ENCODE results near the gene CNTNAP1.
"Not testable (repeated sequence)": the region's sequence is repeated elsewhere in the genome, so short reads cannot be mapped to it uniquely, and the experiment has no call there.

Gene CNTNAP1

GRCh38 chr17:42686520-42687128 is 4.3 kb downstream of the CNTNAP1 start:
- DNase-seq = no peak

GRCh38 chr17:42687707-42688320 is 5.5 kb downstream of the CNTNAP1 start:
- DNase-seq = no peak

GRCh38 chr17:42690596-42690995 is 8.3 kb downstream of the CNTNAP1 start:
- no peak for DNase-seq

DNA sequence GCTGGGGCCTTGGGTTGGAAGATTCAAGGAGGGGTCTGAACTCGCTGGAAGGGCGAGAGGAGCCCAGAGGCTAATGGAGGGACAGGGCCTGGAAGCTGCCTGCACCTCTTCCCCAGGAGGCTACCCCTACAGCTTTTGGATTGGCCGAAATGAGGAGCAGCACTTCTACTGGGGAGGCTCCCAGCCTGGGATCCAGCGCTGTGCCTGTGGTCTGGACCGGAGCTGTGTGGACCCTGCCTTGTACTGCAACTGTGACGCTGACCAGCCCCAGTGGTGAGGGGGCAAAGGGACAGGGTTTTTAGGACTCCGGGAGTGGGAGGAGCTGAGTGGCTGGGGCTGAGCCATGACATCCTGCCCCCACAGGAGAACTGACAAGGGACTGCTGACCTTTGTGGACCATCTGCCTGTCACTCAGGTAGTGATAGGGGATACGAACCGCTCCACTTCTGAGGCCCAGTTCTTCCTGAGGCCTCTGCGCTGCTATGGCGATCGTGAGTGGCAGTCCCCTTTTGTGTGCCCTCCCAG is 8.8 kb downstream of the CNTNAP1 start:
- no peak for DNase-seq

DNA sequence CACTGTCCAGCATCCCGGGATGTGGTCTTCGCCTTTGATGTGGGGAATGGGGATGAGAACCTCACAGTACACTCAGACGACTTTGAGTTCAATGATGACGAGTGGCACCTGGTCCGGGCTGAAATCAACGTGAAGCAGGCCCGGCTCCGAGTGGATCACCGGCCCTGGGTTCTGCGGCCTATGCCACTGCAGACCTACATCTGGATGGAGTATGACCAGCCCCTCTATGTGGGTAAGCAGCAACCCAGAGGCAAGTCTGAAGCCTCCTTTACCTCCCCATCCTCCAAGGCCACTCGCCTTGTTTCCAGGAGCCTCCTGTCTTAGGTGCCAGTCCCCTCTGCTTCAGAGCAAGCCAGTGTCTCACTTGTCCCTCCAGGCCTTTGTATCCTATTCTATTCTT is 10.2 kb downstream of the CNTNAP1 start:
- no peak for DNase-seq

- no peak for DNase-seq
These were observed 12.2 kb downstream of the CNTNAP1 start for GRCh38 chr17:42694524-42694923.

DNA sequence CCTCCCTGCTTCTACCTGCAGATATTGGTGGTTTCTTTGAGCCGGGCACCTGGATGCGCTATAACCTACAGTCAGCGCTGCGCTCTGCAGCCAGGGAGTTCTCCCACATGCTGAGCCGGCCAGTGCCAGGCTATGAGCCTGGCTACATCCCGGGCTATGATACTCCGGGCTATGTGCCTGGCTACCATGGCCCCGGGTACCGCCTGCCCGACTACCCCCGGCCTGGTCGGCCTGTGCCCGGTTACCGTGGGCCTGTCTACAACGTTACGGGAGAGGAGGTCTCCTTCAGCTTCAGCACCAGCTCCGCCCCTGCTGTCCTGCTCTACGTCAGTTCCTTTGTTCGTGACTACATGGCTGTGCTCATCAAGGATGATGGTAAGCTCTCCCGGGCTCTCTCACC is 13.2 kb downstream of the CNTNAP1 start:
- DNase-seq = no peak

- DNase-seq = no peak
These were observed 14.9 kb downstream of the CNTNAP1 start for GRCh38 chr17:42697108-42697811.

GRCh38 chr17:42698736-42699414 is 16.5 kb downstream of the CNTNAP1 start:
- no peak for DNase-seq

DNA sequence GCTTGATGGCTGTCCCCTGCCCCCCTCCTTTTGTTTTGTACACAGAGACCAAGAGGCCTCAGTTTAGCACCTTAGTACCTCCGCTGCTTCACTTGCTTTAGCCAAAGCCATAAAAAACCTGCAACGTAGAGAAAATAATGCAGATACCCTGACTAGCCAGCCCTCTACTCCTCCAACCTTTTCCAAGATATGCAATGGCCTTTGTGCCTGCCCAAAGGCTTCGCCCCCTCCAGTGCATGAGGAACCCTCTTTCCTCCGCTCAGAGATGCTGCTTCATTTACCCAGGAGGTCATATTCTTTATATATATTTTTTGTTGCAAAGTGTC is 17.0 kb downstream of the CNTNAP1 start:
- DNase-seq = no peak

GRCh38 chr17:42700586-42701289 is 18.4 kb downstream of the CNTNAP1 start:
- no peak for DNase-seq

GRCh38 chr17:42702446-42702845 is 20.1 kb downstream of the CNTNAP1 start:
- DNase-seq = no peak

- DNase-seq = no peak
These were observed 22.1 kb downstream of the CNTNAP1 start for GRCh38 chr17:42704490-42704836.

- no peak for DNase-seq
These were observed 22.6 kb downstream of the CNTNAP1 start for GRCh38 chr17:42704837-42705494.

DNA sequence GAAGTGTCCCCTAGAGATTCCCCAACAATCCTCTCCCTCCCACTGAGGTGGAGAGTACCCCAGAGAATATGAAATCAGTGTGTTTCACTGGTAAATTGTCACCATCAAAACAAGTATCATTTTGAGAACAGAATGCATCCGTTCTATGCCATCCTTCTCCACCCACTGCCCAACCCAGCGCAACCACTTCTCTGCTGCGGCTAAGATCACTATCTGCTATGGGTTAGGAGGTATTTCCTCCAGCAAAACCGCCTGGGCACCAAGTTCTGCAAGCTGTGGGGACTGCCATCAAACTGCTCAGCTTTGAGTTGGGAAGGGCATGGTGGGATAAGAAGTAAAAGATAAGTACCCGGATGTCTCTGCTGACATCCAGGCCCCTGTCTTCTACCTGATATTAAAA is 24.4 kb downstream of the CNTNAP1 start:
- DNase-seq = peak; percentile 82

- DNase-seq = peak; percentile 38
These were observed 26.3 kb downstream of the CNTNAP1 start for GRCh38 chr17:42708588-42708987.

GRCh38 chr17:42709561-42709960 is 27.2 kb downstream of the CNTNAP1 start:
- no peak for DNase-seq

GRCh38 chr17:42720996-42721583 is 38.8 kb downstream of the CNTNAP1 start:
- DNase-seq = peak; percentile 17

GRCh38 chr17:42723636-42724035 is 41.3 kb downstream of the CNTNAP1 start:
- no peak for DNase-seq

DNA sequence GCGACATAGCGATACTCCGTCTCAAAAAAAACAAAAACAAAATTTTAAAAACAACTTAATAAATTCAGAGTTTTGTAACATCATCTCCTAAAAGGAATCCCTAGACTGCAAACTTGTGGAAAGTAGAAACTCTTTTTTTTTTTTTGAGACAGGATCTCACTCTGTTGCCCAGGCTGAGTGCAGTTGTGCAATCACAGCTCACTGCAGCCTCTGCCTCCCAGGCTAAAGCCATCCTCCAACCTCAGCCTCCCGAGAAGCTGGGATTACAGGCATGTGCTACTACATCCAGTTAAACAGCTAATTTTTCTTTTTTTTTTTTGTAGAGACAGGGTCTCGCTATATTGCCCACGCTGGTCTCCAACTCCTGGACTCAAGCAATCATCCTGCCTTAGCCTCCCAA is 42.8 kb downstream of the CNTNAP1 start:
- DNase-seq = no peak

DNA sequence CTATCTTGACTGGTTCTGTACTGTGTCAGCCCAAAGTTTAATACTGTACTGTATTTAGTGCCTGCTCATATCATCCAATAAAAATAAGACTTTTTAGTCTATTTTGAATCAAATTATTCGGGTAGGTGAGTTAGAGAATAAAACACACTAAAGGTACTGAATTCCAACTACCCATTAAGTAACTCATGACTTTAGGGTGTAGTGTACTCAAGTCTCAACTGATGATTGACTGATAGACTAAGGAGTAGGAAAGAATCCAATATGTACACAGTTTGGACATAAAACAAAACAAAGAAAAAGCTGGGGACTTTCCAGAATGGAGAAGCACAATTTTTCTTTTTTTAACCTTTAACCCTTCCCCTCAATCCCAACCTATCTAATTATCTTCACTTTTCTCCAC is 58.4 kb downstream of the CNTNAP1 start:
- DNase-seq = no peak

DNA sequence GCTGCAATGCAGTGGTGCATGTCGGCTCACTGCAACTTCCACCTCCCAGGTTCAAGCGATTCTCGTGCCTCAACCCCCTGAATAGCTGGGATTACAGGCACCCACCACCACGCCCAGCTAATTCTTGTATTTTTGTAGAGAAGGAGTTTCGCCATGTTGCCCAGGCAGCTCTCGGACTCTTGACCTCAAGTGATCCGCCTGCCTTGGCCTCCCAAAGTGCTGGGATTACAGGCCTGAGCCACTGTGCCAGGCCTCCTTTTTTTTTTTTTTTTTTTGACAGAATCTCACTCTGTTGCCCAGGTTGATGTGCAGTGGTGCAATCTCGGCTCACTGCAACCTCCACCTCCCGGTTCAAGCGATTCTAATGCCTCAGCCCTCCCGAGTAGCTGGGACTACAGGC is 60.6 kb downstream of the CNTNAP1 start:
- DNase-seq = not testable (repeated sequence)

All from GF-D8 (cell line).